ENCODE results near the gene RAB34. TPM values are rescaled to one million over a fixed set of nuclear protein-coding genes. Genes with fewer than 3 reads are reported as not detected.

RAB34 gene
- total and polyA plus RNA-seq, 9 of the 15 experiments (the other 6 are each of a cell fraction or from before 2014, with no cell fraction given): 0.07 to 3.8 (median 0.46) TPM; not detected in 1

GRCh38 chr17:28744104-28744971, 26.7 kb upstream of the RAB34 start (continued):
- TF ChIP-seq VEZF1 (CRISPR knock-in tag; IDR thresholded peaks at IDR 0.05) (peak; percentile 92), HDGF (IDR thresholded peaks at IDR 0.05) (no peak), ZNF212 (CRISPR knock-in tag; IDR thresholded peaks at IDR 0.05) (no peak), ZNF707 (CRISPR knock-in tag; conservative IDR thresholded peaks at IDR 0.05) (no peak), ZFPM2 (CRISPR knock-in tag; IDR thresholded peaks at IDR 0.05) (no peak), STAT5A (IDR thresholded peaks at IDR 0.05; ENCODE audit: borderline replicate concordance, low read length) (no peak), ZSCAN29 (IDR thresholded peaks at IDR 0.05) (no peak), RCOR1 (IDR thresholded peaks at IDR 0.05; ENCODE audit: borderline replicate concordance in 1 of 2, low read depth in 2 of 2, low read length in 2 of 2) (0 out of 4 replicates have a peak, but pooled peaks of 1 of the 2 experiments have one; percentile 4), POLR2A (conservative IDR thresholded peaks at IDR 0.05) (peak; percentile 67; the same call in 1 of the 2 replicates), ATF3 (IDR thresholded peaks at IDR 0.05) (peak; percentile 83), ATF3 (CRISPR knock-in tag; conservative IDR thresholded peaks at IDR 0.05) (no peak; the same call in 1 of the 2 replicates), HCFC1 (IDR thresholded peaks at IDR 0.05; ENCODE audit: low read depth, low read length) (no peak; the same call in 1 of the 2 replicates), TEAD1 (CRISPR knock-in tag; IDR thresholded peaks at IDR 0.05) (peak; percentile 99 to 100), EGR1 (conservative IDR thresholded peaks at IDR 0.05) (0 out of 2 replicates have a peak, but pooled peaks have one; percentile 7), RNF2 (IDR thresholded peaks at IDR 0.05) (0 out of 2 replicates have a peak, but pooled peaks have one; percentile 7), ZNF197 (CRISPR knock-in tag; IDR thresholded peaks at IDR 0.05; ENCODE audit: low read depth) (peak; percentile 30; the same call in 1 of the 2 replicates), CTBP1 (IDR thresholded peaks at IDR 0.05; ENCODE audit: borderline replicate concordance) (no peak), MCM2 (IDR thresholded peaks at IDR 0.05; ENCODE audit: low read depth) (no peak), RBM22 (IDR thresholded peaks at IDR 0.05; ENCODE audit: low read depth, low read length, poor library complexity, severe bottlenecking) (peak; percentile 56), XRCC5 (IDR thresholded peaks at IDR 0.05; ENCODE audit: low read depth, low read length) (no peak), TAF1 (IDR thresholded peaks at IDR 0.05; ENCODE audit: control insufficient read depth, extremely low read depth, insufficient read depth, low read length, severe bottlenecking) (no peak), PHF8 (IDR thresholded peaks at IDR 0.05; ENCODE audit: borderline replicate concordance, low read length) (peak; percentile 80), CTCFL (IDR thresholded peaks at IDR 0.05; ENCODE audit: borderline replicate concordance, insufficient read depth, low read depth, low read length, poor library complexity, severe bottlenecking) (no peak), GABPB2 (CRISPR knock-in tag; conservative IDR thresholded peaks at IDR 0.05) (no peak)
